Caki2 (cell line): ENCODE results near the gene CD1C. TPM values are rescaled to one million over a fixed set of nuclear protein-coding genes. Genes with fewer than 3 reads are reported as not detected.
"Not testable (repeated sequence)": the region's sequence is repeated elsewhere in the genome, so short reads cannot be mapped to it uniquely, and the experiment has no call there.

Experiments used
- DNase-seq: peaks from one replicate; pipeline ENCODE4 v3.0.0-alpha.2; 2015; ENCODE audit warnings: low read depth
- in situ Hi-C: cut with HindIII; loops from 2 replicates; pipeline ENCODE4 v1.10.0; 2016; ENCODE audit warnings: low sequenced_read_pairs, low pct_unique_long_range_greater_than_20kb, mixed read lengths
- total RNA-seq: library from RNA; depleted of rRNA; stranded (reverse); fragments of >200 nt; shearing (Covaris generic); gene quantifications from 2 replicates; pipeline ENCODE4 v1.2.3, GENCODE V29; 2014; ENCODE audit warnings: low replicate concordance; rRNA removed

CD1C gene
- total RNA-seq, 1 experiment from 2014 or later, result not detected

GRCh38 chr1:158311066-158311465 is 21.3 kb downstream of the CD1C start:
- in situ Hi-C loops, result no loop called here
- no peak for DNase-seq

- in situ Hi-C loops, result no loop called here
- DNase-seq, result no peak
These were observed 34.1 kb downstream of the CD1C start for GRCh38 chr1:158323866-158324265.

GRCh38 chr1:158324395-158324794 is 34.7 kb downstream of the CD1C start:
- DNase-seq, result no peak
- in situ Hi-C loops, result no loop called here

- DNase-seq, result no peak
- in situ Hi-C loops, result no loop called here
These were observed 37.8 kb downstream of the CD1C start for GRCh38 chr1:158327481-158327880.

- in situ Hi-C loops, result no loop called here
- no peak for DNase-seq
These were observed 38.7 kb downstream of the CD1C start for GRCh38 chr1:158328426-158328825.

GRCh38 chr1:158329300-158329699 is 39.6 kb downstream of the CD1C start:
- in situ Hi-C loops, result no loop called here

GRCh38 chr1:158329733-158330132 is 40.0 kb downstream of the CD1C start:
- in situ Hi-C loops, result no loop called here
- DNase-seq, result no peak

More at GRCh38 chr1:158329300-158329699, 39.6 kb downstream of the CD1C start:
- DNase-seq, result no peak

GRCh38 chr1:158330391-158331105 is 40.8 kb downstream of the CD1C start:
- no peak for DNase-seq
- in situ Hi-C loops, result no loop called here

GRCh38 chr1:158331106-158331425 is 41.3 kb downstream of the CD1C start:
- DNase-seq, result no peak
- in situ Hi-C loops, result no loop called here

GRCh38 chr1:158331481-158332150 is 41.9 kb downstream of the CD1C start, which contains the start of gene CD1B:
Gene CD1B (minus strand): TSS chr1:158331531. CDS start chr1:158331423, 108 bp downstream.
- in situ Hi-C loops, result no loop called here
- DNase-seq, result no peak

GRCh38 chr1:158333405-158334155 is 43.9 kb downstream of the CD1C start:
- in situ Hi-C loops, result no loop called here
- DNase-seq, result no peak

GRCh38 chr1:158334526-158335212 is 44.9 kb downstream of the CD1C start:
- no peak for DNase-seq
- in situ Hi-C loops, result no loop called here

GRCh38 chr1:158335213-158335532 is 45.5 kb downstream of the CD1C start:
- DNase-seq, result no peak
- in situ Hi-C loops, result no loop called here

- DNase-seq, in situ Hi-C loops: not testable (repeated sequence)
These were observed 46.7 kb downstream of the CD1C start for GRCh38 chr1:158336413-158336812.

Other genes with a start within 250 kb of the CD1C start
- gene CD1D, start 109.0 kb upstream of the CD1C start, total RNA-seq, result 0.06 and 0.07 TPM in 2 replicates
- not detected in 2 replicates for gene CD1A, start 35.5 kb upstream of the CD1C start, total RNA-seq
- not detected in 2 replicates for gene CD1B, start 41.6 kb downstream of the CD1C start, total RNA-seq
- gene CD1E, start 64.0 kb downstream of the CD1C start, total RNA-seq, result not detected in 2 replicates
- not detected in 2 replicates for gene OR10T2, start 109.5 kb downstream of the CD1C start, total RNA-seq
- not detected in 2 replicates for gene OR10K2, start 136.3 kb downstream of the CD1C start, total RNA-seq
- gene OR10K1, start 171.9 kb downstream of the CD1C start, total RNA-seq, result not detected in 2 replicates
- gene OR10R2, start 182.3 kb downstream of the CD1C start, total RNA-seq, result not detected in 2 replicates